Heart left ventricle (tissue), 16 donors: Measurements from ENCODE around the gene AHSP. TPM values are rescaled to one million over a fixed set of nuclear protein-coding genes. Genes with fewer than 3 reads are reported as not detected.
"Not testable (repeated sequence)": the region's sequence is repeated elsewhere in the genome, so short reads cannot be mapped to it uniquely, and the experiment has no call there.

Source experiments
- ATAC-seq, 4 donors: fragments of 200-7000 bp; cut with Tn5 transposase; one replicate each; pipeline ENCODE4 v1.9.1; 2020 to 2022; ENCODE audit warnings: moderate library complexity in 4 of 4, mild to moderate bottlenecking in 3 of 4, moderate number of reproducible peaks in 1 of 4
- DNase-seq, 5 donors: peaks; one replicate each; pipeline ENCODE4 v3.0.0-alpha.2; 2020
- H3K27ac ChIP-seq, 12 donors: fragments of 200-600 bp; sonication (generic) in 4 of 12; one replicate each; pipeline versions ENCODE4 v1.5.0 to v1.8.0; 2016 to 2022; ENCODE audit warnings: mild to moderate bottlenecking in 2 of 12
- H3K27me3 ChIP-seq, 9 donors: fragments of 200-600 bp; sonication (generic) in 2 of 9; one replicate each; pipeline versions ENCODE4 v1.5.1 to v1.8.0; 2016 to 2022; ENCODE audit warnings: mild to moderate bottlenecking in 3 of 9
- H3K36me3 ChIP-seq, 9 donors: fragments of 200-600 bp; sonication (generic) in 2 of 9; one replicate each; pipeline versions ENCODE4 v1.5.0 to v1.8.0; 2018 to 2022; ENCODE audit warnings: mild to moderate bottlenecking in 2 of 9
- H3K4me1 ChIP-seq, 12 donors: fragments of 200-600 bp; sonication (generic) in 4 of 12; one replicate each; pipeline versions ENCODE4 v1.5.0 to v1.8.0; 2016 to 2022; ENCODE audit warnings: mild to moderate bottlenecking in 3 of 12
- H3K4me3 ChIP-seq, 12 donors: fragments of 200-600 bp; sonication (generic) in 4 of 12; one replicate each; pipeline versions ENCODE4 v1.5.0 to v1.8.0; 2017 to 2022; ENCODE audit warnings: mild to moderate bottlenecking in 9 of 12, moderate library complexity in 4 of 12
- H3K9me3 ChIP-seq, 12 donors: fragments of 200-600 bp; sonication (generic) in 4 of 12; one replicate each; pipeline versions ENCODE4 v1.5.0 to v1.8.0; 2016 to 2022; ENCODE audit warnings: mild to moderate bottlenecking in 1 of 12
- POLR2A ChIP-seq, 2 donors: fragments of 450-650 bp; IDR thresholded peaks; one replicate each; pipeline ENCODE4 v1.6.1; 2017; ENCODE audit warnings: antibody characterized with exemption in 2 of 2, mild to moderate bottlenecking in 2 of 2, moderate library complexity in 2 of 2
- WGBS, 4 donors: extraction: QIAGEN DNeasy Blood & Tissue Kit in 2 of 4; methylation state at CpG; one replicate each; pipeline versions ENCODE4 v1.1.5 to v1.1.7; 2013 to 2018; 5-methylcytosine and 5-hydroxymethylcytosine counted together
- intact Hi-C, 10 donors: fragments of 100-400 bp; cut with DNase I; formaldehyde crosslinking; loops; one replicate each; pipeline versions ENCODE4 v1.11.1 to v1.14.2; 2022
- polyA plus RNA-seq, 2 donors: library from polyadenylated mRNA; stranded (reverse); fragments of 200-250 nt; gene quantifications; one replicate each; pipeline ENCODE4 v1.2.3, GENCODE V29; 2013
- total RNA-seq, 9 donors: library from RNA; depleted of rRNA in 2 of 9; stranded (reverse); fragments of >200 nt in 2 of 9; fragmentation: NEBNext Ultra II Directional in 3 of 9; extraction: Animal tissue kit (Norgen Biotek cat#: 25700) in 3 of 9; gene quantifications; one replicate each; pipeline versions ENCODE4 v1.1.0 to v1.2.4, GENCODE V29; 2016 to 2023
- TF ChIP-seq, protein P1 (sequence below), 12 donors: fragments of 200-600 bp; sonication (generic) in 4 of 12; IDR thresholded peaks; one replicate each; pipeline versions ENCODE4 v1.5.0 to v1.8.0; 2018 to 2022; ENCODE audit warnings: antibody characterized with exemption in 12 of 12, mild to moderate bottlenecking in 5 of 12
- donor health status: ischemic (EF 13 %, LVEDD 7.1; RV severe dilation, severe dysfunction).
- donor health status: healthy with polysubstance abuse.
- donor health status: DM: no; HTN: yes; CAD: no.
- donor health status: DM: no; HTN: no; CAD: no.
- donor health status: ischemic (EF 25% LVEDD 6.9; RV normal size, moderate dysfunction).
- donor health status: ischemic (EF 25% LVEDD 5.7; RV mildly dilated, moderate dysfunction).
- donor health status: healthy.
- donor health status: DM: yes; HTN: yes; CAD: no.
- donor health status: ischemic (EF 35%, LVEDD 5.7; RV mildly dilated, moderate dysfunction).
- donor health status: nonischemic (EF 11% LVEDD 7.7; RV severe dilation, severe dysfunction).
- donor health status: DM: yes; HTN: yes; CAD: no.
- donor health status: PGD.
- donor health status: ischemic (EF 29% LVEDD 5.4; RV normal size, mild dysfunction).
- donor health status: nonischemic (EF 23%, LVEDD 6.1; RV moderate dilation, normal function).

AHSP gene
- total and polyA plus RNA-seq, 11 donors = 2.2 TPM; not detected in 10

GRCh38 chr16:31519759-31520431 is 7.8 kb upstream of the AHSP start:
- WGBS, 4 donors = 83 to 91% (median 87%) methylated on average over 2 of the region's 2 CpGs
- no peaks in the 10 kb centered on the region for H3K9me3 ChIP-seq
- no peak for DNase-seq
- H3K36me3 ChIP-seq = no peaks in the 10 kb centered on the region
- H3K27ac ChIP-seq = no peak overlapping the region
- H3K4me3 ChIP-seq = no peak overlapping the region
- intact Hi-C loops = no loop called here
- no peaks in the 10 kb centered on the region for H3K27me3 ChIP-seq
- no peaks in the 10 kb centered on the region for H3K4me1 ChIP-seq
- TF ChIP-seq, protein P1, sequence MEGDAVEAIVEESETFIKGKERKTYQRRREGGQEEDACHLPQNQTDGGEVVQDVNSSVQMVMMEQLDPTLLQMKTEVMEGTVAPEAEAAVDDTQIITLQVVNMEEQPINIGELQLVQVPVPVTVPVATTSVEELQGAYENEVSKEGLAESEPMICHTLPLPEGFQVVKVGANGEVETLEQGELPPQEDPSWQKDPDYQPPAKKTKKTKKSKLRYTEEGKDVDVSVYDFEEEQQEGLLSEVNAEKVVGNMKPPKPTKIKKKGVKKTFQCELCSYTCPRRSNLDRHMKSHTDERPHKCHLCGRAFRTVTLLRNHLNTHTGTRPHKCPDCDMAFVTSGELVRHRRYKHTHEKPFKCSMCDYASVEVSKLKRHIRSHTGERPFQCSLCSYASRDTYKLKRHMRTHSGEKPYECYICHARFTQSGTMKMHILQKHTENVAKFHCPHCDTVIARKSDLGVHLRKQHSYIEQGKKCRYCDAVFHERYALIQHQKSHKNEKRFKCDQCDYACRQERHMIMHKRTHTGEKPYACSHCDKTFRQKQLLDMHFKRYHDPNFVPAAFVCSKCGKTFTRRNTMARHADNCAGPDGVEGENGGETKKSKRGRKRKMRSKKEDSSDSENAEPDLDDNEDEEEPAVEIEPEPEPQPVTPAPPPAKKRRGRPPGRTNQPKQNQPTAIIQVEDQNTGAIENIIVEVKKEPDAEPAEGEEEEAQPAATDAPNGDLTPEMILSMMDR (IDR thresholded peaks at IDR 0.05) = no peak
- no peak for TF ChIP-seq POLR2A (IDR thresholded peaks at IDR 0.05)
- no peak for ATAC-seq

DNA sequence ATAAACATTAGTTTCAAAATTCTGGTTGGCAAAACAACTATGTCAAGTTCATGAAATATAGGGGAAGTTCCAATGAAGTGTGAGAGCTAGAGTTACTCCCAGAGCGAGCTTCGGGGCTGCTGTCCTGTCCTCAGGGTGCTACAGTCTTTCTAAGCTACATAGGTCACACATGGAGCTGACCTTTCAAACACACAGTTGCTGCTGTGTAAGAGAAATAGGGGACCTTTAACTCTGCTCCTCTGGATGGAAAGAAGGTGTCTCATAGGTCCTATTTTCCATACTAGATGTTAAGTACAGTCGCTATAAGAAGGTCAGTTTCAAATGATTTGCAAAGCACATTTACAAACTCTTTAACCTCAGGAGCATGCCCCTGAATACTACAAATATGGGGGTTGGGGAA is 6.3 kb upstream of the AHSP start:
- no peak overlapping the region for H3K4me3 ChIP-seq
- DNase-seq (no peak), ATAC-seq (no peak)
- 82 to 90% (median 83%) methylated on average over 3 of the region's 3 CpGs for WGBS, 4 donors
- no peaks in the 10 kb centered on the region for H3K27me3 ChIP-seq
- H3K4me1 ChIP-seq = no peaks in the 10 kb centered on the region
- intact Hi-C loops = no loop called here
- no peaks in the 10 kb centered on the region for H3K36me3 ChIP-seq
- no peak overlapping the region for H3K27ac ChIP-seq
- H3K9me3 ChIP-seq = no peaks in the 10 kb centered on the region
- no peak for TF ChIP-seq POLR2A (IDR thresholded peaks at IDR 0.05)
- TF ChIP-seq, protein P1 (IDR thresholded peaks at IDR 0.05) = no peak

GRCh38 chr16:31522071-31522470 is 5.6 kb upstream of the AHSP start:
- no peak overlapping the region for H3K4me3 ChIP-seq
- intact Hi-C loops = no loop called here
- H3K27me3 ChIP-seq = peaks cover 0 to 1% (median 0%) of the 10 kb centered on the region in 9 donors
- H3K4me1 ChIP-seq = no peaks in the 10 kb centered on the region
- DNase-seq (no peak), ATAC-seq (no peak)
- TF ChIP-seq, protein P1 (IDR thresholded peaks at IDR 0.05) = no peak
- no peak for TF ChIP-seq POLR2A (IDR thresholded peaks at IDR 0.05)
- no peak overlapping the region for H3K27ac ChIP-seq
- no peaks in the 10 kb centered on the region for H3K36me3 ChIP-seq
- no peaks in the 10 kb centered on the region for H3K9me3 ChIP-seq
- WGBS, 4 donors = 84 to 88% (median 88%) methylated on average over 6 of the region's 6 CpGs

- 73 to 78% methylated on average over 3 of the region's 6 CpGs; no CpG with 5 or more reads in 2 of the 4 donors for WGBS, 4 donors
- not testable (repeated sequence) for ATAC-seq, DNase-seq
Observed at GRCh38 chr16:31523768-31524167, 3.9 kb upstream of the AHSP start.

DNA sequence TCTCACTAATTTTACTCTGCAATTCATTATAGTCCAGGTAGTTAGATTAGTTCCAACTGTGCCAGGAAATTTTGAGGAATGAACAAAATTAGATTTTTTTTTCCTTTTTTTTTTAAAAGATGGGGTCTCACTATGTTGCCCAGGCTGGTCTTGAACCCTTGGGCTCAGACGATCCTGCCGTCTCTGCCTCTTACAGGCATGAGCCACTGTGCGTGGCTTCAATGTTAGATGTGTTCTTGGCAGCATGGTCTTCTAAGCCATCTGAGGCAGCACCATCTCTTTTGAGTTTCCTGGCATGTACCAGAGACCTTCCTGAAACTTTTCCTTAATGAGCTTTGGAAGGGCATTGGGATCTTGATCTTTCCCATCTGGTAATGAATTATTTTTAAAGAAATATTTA is 2.6 kb upstream of the AHSP start:
- H3K27ac ChIP-seq = no peak overlapping the region
- TF ChIP-seq POLR2A (IDR thresholded peaks at IDR 0.05) = no peak
- TF ChIP-seq, protein P1 (IDR thresholded peaks at IDR 0.05) = no peak
- intact Hi-C loops = no loop called here
- WGBS, 4 donors = 84 to 97% (median 89%) methylated on average over 3 of the region's 3 CpGs
- DNase-seq = no peak
- peaks cover 0 to 15% (median 0%) of the 10 kb centered on the region in 12 donors for H3K4me1 ChIP-seq
- ATAC-seq = no peak
- no peak overlapping the region for H3K4me3 ChIP-seq
- no peaks in the 10 kb centered on the region for H3K36me3 ChIP-seq
- peaks cover 0 to 29% (median 0%) of the 10 kb centered on the region in 9 donors for H3K27me3 ChIP-seq
- H3K9me3 ChIP-seq = no peaks in the 10 kb centered on the region

More at GRCh38 chr16:31523768-31524167, 3.9 kb upstream of the AHSP start:
- H3K4me3 ChIP-seq, H3K36me3 ChIP-seq, H3K9me3 ChIP-seq, H3K27ac ChIP-seq, H3K4me1 ChIP-seq, intact Hi-C loops: not testable (repeated sequence)
- peaks cover 0 to 18% (median 0%) of the 10 kb centered on the region in 9 donors for H3K27me3 ChIP-seq
